Osteoblast (primary cell): ENCODE data around the gene SUPT6H. TPM values are rescaled to one million over a fixed set of nuclear protein-coding genes. Genes with fewer than 3 reads are reported as not detected.

Experiments
- DNase-seq: peaks from one replicate; pipeline ENCODE4 v3.0.0; 2011; ENCODE audit warnings: low spot score, mixed read lengths; ENCODE audit not compliant: insufficient read length; ENCODE audit errors: missing footprints
- H2AFZ ChIP-seq: 2 replicates; pipeline ENCODE4 v1.6.0; 2011; ENCODE audit warnings: mild to moderate bottlenecking, low read length
- H3K27ac ChIP-seq: 2 replicates; pipeline ENCODE4 v1.5.1; 2011; ENCODE audit warnings: mild to moderate bottlenecking, low read depth, low read length, moderate library complexity
- H3K27me3 ChIP-seq: 2 replicates; pipeline ENCODE4 v1.6.0; 2012; ENCODE audit warnings: mild to moderate bottlenecking, control low read depth, inconsistent platforms, low read length, moderate library complexity; ENCODE audit not compliant: insufficient read depth
- H3K36me3 ChIP-seq: 2 replicates; pipeline ENCODE4 v1.5.1; 2011; ENCODE audit warnings: mild to moderate bottlenecking, low read length, control low read depth, moderate library complexity; ENCODE audit not compliant: insufficient read depth
- H3K4me1 ChIP-seq: 2 replicates; pipeline ENCODE4 v1.5.1; 2011; ENCODE audit warnings: mild to moderate bottlenecking, low read length, control low read depth, moderate library complexity; ENCODE audit not compliant: insufficient read depth
- H3K4me2 ChIP-seq: 2 replicates; pipeline ENCODE4 v1.6.0; 2011; ENCODE audit warnings: mild to moderate bottlenecking, low read length; ENCODE audit not compliant: insufficient read depth
- H3K4me3 ChIP-seq: fragments of 200-600 bp; sonication (generic); 3 replicates; pipeline ENCODE4 v1.5.1; 2012; ENCODE audit warnings: mild to moderate bottlenecking, low read length, inconsistent platforms; ENCODE audit not compliant: insufficient read depth
- H3K79me2 ChIP-seq: 2 replicates; pipeline ENCODE4 v1.6.0; 2012; ENCODE audit warnings: mild to moderate bottlenecking, low read length, control low read depth, inconsistent platforms; ENCODE audit not compliant: insufficient read depth
- H3K9me3 ChIP-seq: 2 replicates; pipeline ENCODE4 v1.5.1; 2011; ENCODE audit warnings: low read depth, low read length, control low read depth
- H4K20me1 ChIP-seq: 2 replicates; pipeline ENCODE4 v1.6.0; 2012; ENCODE audit warnings: mild to moderate bottlenecking, low read length, control low read depth; ENCODE audit not compliant: insufficient read depth
- CTCF ChIP-seq: IDR thresholded peaks from 2 replicates; pipeline ENCODE4 v1.5.1; 2011; ENCODE audit warnings: mild to moderate bottlenecking, low read depth, low read length, moderate library complexity; ENCODE audit errors: extremely low read depth
- total RNA-seq: library from RNA; depleted of rRNA; stranded (reverse); fragments of >200 nt; gene quantifications from 2 replicates; pipeline ENCODE4 v1.2.3, GENCODE V29; 2012

SUPT6H gene
- total RNA-seq, 1 donor, result 47.4 TPM

- H3K9me3 ChIP-seq, result no peaks in the 10 kb centered on the region
- H3K4me2 ChIP-seq, result peak overlapping the region; percentile 82
- peaks cover 47% of the 10 kb centered on the region for H3K36me3 ChIP-seq
- peak; percentile 77 for DNase-seq
- peaks cover 49% of the 10 kb centered on the region for H4K20me1 ChIP-seq
- TF ChIP-seq CTCF, result no peak
- peaks cover 63% of the 10 kb centered on the region for H3K79me2 ChIP-seq
- H2AFZ ChIP-seq, result no peak overlapping the region
- H3K27me3 ChIP-seq, result no peaks in the 10 kb centered on the region
- H3K27ac ChIP-seq, result peak overlapping the region; percentile 22
- no peak overlapping the region for H3K4me3 ChIP-seq
- H3K4me1 ChIP-seq, result peaks cover 28% of the 10 kb centered on the region
Measured at GRCh38 chr17:28746611-28747050, 84.6 kb downstream of the SUPT6H start.

GRCh38 chr17:28747051-28747691, 85.2 kb downstream of the SUPT6H start:
- no peak for TF ChIP-seq CTCF
- Histone ChIP-seq H3K27me3 (no peaks in the 10 kb centered on the region), H3K36me3 (peaks cover 51% of the 10 kb centered on the region), H3K9me3 (no peaks in the 10 kb centered on the region), H3K79me2 (peaks cover 63% of the 10 kb centered on the region), H4K20me1 (peaks cover 49% of the 10 kb centered on the region), H2AFZ (no peak overlapping the region), H3K4me2 (no peak overlapping the region), H3K27ac (no peak overlapping the region), H3K4me3 (no peak overlapping the region), H3K4me1 (peaks cover 28% of the 10 kb centered on the region)
- no peak for DNase-seq

GRCh38 chr17:28747801-28748750, 86.1 kb downstream of the SUPT6H start:
- no peak overlapping the region for H2AFZ ChIP-seq
- H3K4me2 ChIP-seq, result no peak overlapping the region
- peaks cover 54% of the 10 kb centered on the region for H3K36me3 ChIP-seq
- H3K4me1 ChIP-seq, result peaks cover 20% of the 10 kb centered on the region
- peaks cover 51% of the 10 kb centered on the region for H4K20me1 ChIP-seq
- no peak for TF ChIP-seq CTCF
- peak; percentile 81 for DNase-seq
- no peak overlapping the region for H3K27ac ChIP-seq
- peaks cover 63% of the 10 kb centered on the region for H3K79me2 ChIP-seq
- no peaks in the 10 kb centered on the region for H3K9me3 ChIP-seq
- H3K27me3 ChIP-seq, result no peaks in the 10 kb centered on the region
- H3K4me3 ChIP-seq, result no peak overlapping the region
